HFFc6 (cell line): ENCODE measurements around the gene C20orf144. TPM values are rescaled to one million over a fixed set of nuclear protein-coding genes. Genes with fewer than 3 reads are reported as not detected.

Source experiments
- DNase-seq: peaks from one replicate; pipeline ENCODE4 v3.0.0-alpha.2; 2018
- H3K27ac Mint-ChIP-seq: 2 replicates; pipeline ENCODE4 v1.8.0; 2020; ENCODE audit warnings: mild to moderate bottlenecking, mixed read lengths
- H3K27me3 Mint-ChIP-seq: 2 replicates; pipeline ENCODE4 v1.8.0; 2021; ENCODE audit warnings: mild to moderate bottlenecking, moderate library complexity, mixed read lengths; ENCODE audit not compliant: insufficient read depth
- H3K36me3 Mint-ChIP-seq: 2 replicates; pipeline ENCODE4 v1.8.0; 2021; ENCODE audit warnings: low read depth, mixed read lengths
- H3K4me1 Mint-ChIP-seq: 2 replicates; pipeline ENCODE4 v1.8.0; 2020; ENCODE audit warnings: low read depth, mixed read lengths
- H3K4me3 Mint-ChIP-seq: 2 replicates; pipeline ENCODE4 v1.8.0; 2020; ENCODE audit warnings: mild to moderate bottlenecking, moderate library complexity, mixed read lengths
- H3K9me3 Mint-ChIP-seq: 2 replicates; pipeline ENCODE4 v1.8.0; 2020; ENCODE audit warnings: mild to moderate bottlenecking, mixed read lengths
- total RNA-seq, 6 experiments: library from RNA; stranded (reverse); fragmentation: NEBNext Ultra II Directional; extraction: Animal tissue kit (Norgen Biotek cat#: 25700); gene quantifications; 2 replicates in 1 of 6; 3 replicates in 5 of 6; pipeline ENCODE4 v1.2.3, GENCODE V29; 2021
- TF ChIP-seq, protein P1 (sequence below): fragments of 200-600 bp; sonication (generic); IDR thresholded peaks from 2 replicates; pipeline ENCODE4 v1.5.0; 2021; ENCODE audit warnings: antibody characterized with exemption, mild to moderate bottlenecking

C20orf144 gene
- total RNA-seq, 6 experiments from 2014 or later = 0.10 to 0.31 (median 0.23) TPM; not detected in 1

DNA sequence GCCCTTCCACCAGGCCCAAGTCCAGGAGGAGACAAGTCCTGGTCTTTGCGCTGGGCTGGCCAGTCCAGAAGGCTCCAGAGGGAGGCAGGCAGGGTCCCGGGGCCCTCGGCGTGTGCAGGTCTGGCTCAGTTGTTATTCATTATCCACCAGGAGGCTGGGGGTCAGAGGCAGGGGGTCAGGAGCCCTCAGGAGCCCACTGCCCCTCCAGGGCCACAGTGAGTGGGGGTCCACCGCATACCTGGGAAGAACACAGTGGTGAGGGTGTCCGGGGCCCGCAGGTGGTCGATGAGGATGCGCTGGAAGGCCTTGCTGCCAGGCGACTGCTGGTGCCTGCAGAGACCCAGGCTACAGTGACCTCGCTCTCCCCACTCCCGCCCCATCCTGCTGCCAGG is 4.4 kb upstream of the C20orf144 start:
- Mint-ChIP-seq H3K4me3 (no peak overlapping the region), H3K4me1 (peaks cover 10% of the 10 kb centered on the region)

DNA sequence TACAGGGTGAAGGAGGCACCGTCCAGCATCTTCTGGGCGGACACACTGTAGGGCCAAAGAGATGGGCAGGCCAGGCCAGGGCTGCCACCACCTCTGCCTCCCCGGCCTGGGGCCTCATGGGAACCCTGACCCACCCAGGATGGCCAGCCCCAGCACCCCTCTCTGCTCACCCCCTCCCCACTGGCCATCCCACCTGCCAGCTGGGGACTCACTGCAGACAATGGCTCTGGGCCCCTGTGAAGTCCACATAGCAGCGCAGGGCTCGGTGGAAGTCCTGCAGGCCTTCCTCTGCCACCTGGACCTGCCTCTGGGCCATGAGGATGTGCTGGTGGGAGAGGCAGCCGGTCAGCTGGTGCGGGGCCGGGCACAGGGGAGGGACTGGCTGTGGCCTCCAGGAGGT is 3.6 kb upstream of the C20orf144 start:
- no peak overlapping the region for H3K4me3 Mint-ChIP-seq
- TF ChIP-seq, protein P1, sequence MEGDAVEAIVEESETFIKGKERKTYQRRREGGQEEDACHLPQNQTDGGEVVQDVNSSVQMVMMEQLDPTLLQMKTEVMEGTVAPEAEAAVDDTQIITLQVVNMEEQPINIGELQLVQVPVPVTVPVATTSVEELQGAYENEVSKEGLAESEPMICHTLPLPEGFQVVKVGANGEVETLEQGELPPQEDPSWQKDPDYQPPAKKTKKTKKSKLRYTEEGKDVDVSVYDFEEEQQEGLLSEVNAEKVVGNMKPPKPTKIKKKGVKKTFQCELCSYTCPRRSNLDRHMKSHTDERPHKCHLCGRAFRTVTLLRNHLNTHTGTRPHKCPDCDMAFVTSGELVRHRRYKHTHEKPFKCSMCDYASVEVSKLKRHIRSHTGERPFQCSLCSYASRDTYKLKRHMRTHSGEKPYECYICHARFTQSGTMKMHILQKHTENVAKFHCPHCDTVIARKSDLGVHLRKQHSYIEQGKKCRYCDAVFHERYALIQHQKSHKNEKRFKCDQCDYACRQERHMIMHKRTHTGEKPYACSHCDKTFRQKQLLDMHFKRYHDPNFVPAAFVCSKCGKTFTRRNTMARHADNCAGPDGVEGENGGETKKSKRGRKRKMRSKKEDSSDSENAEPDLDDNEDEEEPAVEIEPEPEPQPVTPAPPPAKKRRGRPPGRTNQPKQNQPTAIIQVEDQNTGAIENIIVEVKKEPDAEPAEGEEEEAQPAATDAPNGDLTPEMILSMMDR = no peak
- no peaks in the 10 kb centered on the region for H3K9me3 Mint-ChIP-seq
- peaks cover 4% of the 10 kb centered on the region for H3K27me3 Mint-ChIP-seq
- no peak for DNase-seq
- H3K4me1 Mint-ChIP-seq = peaks cover 10% of the 10 kb centered on the region
- H3K27ac Mint-ChIP-seq = no peak overlapping the region
- H3K36me3 Mint-ChIP-seq = no peaks in the 10 kb centered on the region

More for the DNA sequence above, 4.4 kb upstream of the C20orf144 start:
- no peak for DNase-seq
- Mint-ChIP-seq H3K36me3 (no peaks in the 10 kb centered on the region), H3K27ac (no peak overlapping the region), H3K27me3 (peaks cover 4% of the 10 kb centered on the region), H3K9me3 (no peaks in the 10 kb centered on the region)
- TF ChIP-seq, protein P1 = no peak

DNA sequence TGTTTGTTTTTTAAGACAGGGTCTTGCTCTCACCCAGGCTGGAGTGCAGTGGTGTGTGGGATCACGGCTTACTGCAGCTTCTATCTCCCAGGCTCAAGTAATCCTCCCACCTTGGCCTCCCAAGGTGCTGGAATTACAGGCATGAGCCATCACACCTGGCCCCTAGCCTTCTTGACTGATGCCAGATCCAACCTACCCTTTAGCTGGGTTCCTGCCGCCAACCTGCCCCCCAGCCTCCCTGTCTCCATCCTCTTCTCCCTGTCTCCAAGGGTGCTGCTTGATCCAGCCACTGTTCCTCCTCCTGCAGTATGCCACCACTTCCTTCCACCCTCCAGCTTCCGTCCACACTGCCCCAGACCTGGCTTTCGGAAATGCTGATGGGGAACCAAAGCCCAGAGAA is 3.2 kb upstream of the C20orf144 start:
- no peak overlapping the region for H3K4me3 Mint-ChIP-seq
- H3K27ac Mint-ChIP-seq = no peak overlapping the region
- no peaks in the 10 kb centered on the region for H3K9me3 Mint-ChIP-seq
- no peak for DNase-seq
- TF ChIP-seq, protein P1 = no peak
- peaks cover 4% of the 10 kb centered on the region for H3K27me3 Mint-ChIP-seq
- peaks cover 6% of the 10 kb centered on the region for H3K4me1 Mint-ChIP-seq
- H3K36me3 Mint-ChIP-seq = no peaks in the 10 kb centered on the region

DNA sequence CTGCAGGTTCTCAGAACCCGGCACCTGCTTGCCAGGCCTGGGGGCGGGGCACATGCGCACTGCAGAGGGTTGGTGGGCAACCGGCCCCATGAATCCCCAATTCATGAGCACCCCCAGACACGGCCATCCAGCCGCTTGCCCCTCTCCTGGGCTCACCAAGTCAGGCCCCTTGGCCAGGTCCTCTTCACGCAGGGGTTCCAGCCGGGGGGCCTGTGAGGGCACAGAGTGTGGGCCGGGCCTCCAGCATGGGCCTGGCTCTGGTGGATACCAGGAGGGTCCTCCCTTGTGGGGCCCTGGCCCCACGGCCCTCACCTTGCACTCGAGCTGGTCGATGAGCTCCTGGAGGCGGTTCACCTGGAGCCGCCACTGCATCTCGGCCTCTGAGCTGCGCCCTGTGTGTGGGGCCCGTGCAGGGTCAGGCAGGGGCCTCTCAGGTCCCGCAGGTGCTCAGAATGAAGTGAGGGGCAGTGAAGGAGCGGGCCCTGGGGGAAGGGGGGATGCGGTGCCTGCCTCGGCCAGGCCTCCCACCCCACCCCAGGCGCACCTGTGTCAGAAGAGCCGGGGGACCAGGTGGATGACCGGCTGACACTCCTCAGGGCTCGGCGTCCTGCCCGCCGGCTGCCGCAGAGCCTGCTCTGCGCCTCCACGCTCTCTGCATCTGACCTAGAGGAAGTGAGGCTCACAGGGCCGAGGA is 2.6 kb upstream of the C20orf144 start:
- TF ChIP-seq, protein P1 = no peak
- no peaks in the 10 kb centered on the region for H3K9me3 Mint-ChIP-seq
- DNase-seq = no peak
- peaks cover 11% of the 10 kb centered on the region for H3K4me1 Mint-ChIP-seq
- no peaks in the 10 kb centered on the region for H3K36me3 Mint-ChIP-seq
- no peak overlapping the region for H3K4me3 Mint-ChIP-seq
- peaks cover 2% of the 10 kb centered on the region for H3K27me3 Mint-ChIP-seq
- no peak overlapping the region for H3K27ac Mint-ChIP-seq

DNA sequence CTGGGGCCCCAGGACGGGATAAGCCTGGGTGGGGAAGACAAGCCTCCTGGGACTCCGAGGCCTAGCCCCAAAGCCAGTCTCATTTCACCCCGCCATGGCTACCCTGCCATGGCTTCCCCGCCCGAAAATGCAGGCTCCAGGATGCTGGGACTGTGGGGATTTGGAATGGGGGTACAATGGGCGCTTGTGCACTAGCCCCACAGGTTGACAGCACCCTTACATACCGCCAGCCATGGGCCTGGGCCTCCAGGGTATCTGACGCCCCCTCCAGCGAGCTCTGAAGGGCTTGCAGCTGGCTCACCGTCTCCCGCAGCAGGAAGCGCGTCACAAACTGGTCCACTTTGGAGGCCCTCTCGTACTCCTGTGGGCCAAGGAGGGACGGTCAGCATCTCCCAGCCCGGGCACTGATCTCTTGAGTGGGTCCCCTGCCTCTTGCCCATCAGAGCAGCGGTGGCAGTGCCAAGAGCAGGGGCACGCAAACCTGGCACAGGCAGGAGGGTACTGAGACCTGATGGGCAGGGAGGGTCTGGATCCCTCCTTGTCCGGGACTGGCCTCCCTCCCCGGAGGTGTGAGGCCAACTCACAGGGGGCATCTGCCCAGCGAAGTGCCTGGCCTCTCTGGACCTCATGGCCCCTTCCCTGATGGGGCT is 2.0 kb upstream of the C20orf144 start:
- no peak for DNase-seq
- Mint-ChIP-seq H3K4me3 (no peak overlapping the region), H3K36me3 (no peaks in the 10 kb centered on the region), H3K9me3 (no peaks in the 10 kb centered on the region), H3K4me1 (peaks cover 18% of the 10 kb centered on the region), H3K27me3 (no peaks in the 10 kb centered on the region; the same call in none of the 2 replicates), H3K27ac (no peak overlapping the region)
- TF ChIP-seq, protein P1 = no peak
